Muscle of arm (tissue), 12 donors: ENCODE data around the gene CIDEC. TPM values are rescaled to one million over a fixed set of nuclear protein-coding genes. Genes with fewer than 3 reads are reported as not detected.
"Not testable (repeated sequence)": the region's sequence is repeated elsewhere in the genome, so short reads cannot be mapped to it uniquely, and the experiment has no call there.

Experiments
- DNase-seq: peaks from one replicate; pipeline ENCODE4 v3.0.0-alpha.2; 2013
- polyA plus RNA-seq, 12 donors: library from polyadenylated mRNA; unstranded; fragments of 120-200 nt; gene quantifications; one replicate each; pipeline ENCODE4 v1.2.1, GENCODE V29; 2013; ENCODE audit not compliant: insufficient read length in 12 of 12

The CIDEC gene
- polyA plus RNA-seq, 12 donors: 0.30 to 0.77 (median 0.46) TPM; not detected in 3

- not testable (repeated sequence) for DNase-seq
Observed at GRCh38 chr3:9847870-9848269, 32.2 kb downstream of the CIDEC start.

- DNase-seq: no peak
Observed at GRCh38 chr3:9846931-9847488, 33.0 kb downstream of the CIDEC start.

- DNase-seq: no peak
Observed at GRCh38 chr3:9846231-9846630, 33.8 kb downstream of the CIDEC start.

- peak; percentile 99 for DNase-seq
Observed at GRCh38 chr3:9843715-9844438, 36.2 kb downstream of the CIDEC start, which contains the start of gene RPUSD3. RPUSD3 (minus strand) TSS chr3:9844008; CDS start chr3:9843990, 18 bp downstream.

GRCh38 chr3:9841015-9841414 is 39.0 kb downstream of the CIDEC start:
- no peak for DNase-seq

- no peak for DNase-seq
Observed at GRCh38 chr3:9838856-9839255, 41.2 kb downstream of the CIDEC start.

- DNase-seq: no peak
Observed at GRCh38 chr3:9837701-9838582, 42.1 kb downstream of the CIDEC start.

GRCh38 chr3:9834520-9835380 is 45.3 kb downstream of the CIDEC start:
- no peak for DNase-seq

GRCh38 chr3:9833078-9833477 is 47.0 kb downstream of the CIDEC start:
- DNase-seq: no peak

- no peak for DNase-seq
Observed at GRCh38 chr3:9831253-9831652, 48.8 kb downstream of the CIDEC start.

- no peak for DNase-seq
Observed at GRCh38 chr3:9828801-9829755, 51.0 kb downstream of the CIDEC start.

- no peak for DNase-seq
Observed at GRCh38 chr3:9826815-9827573, 53.1 kb downstream of the CIDEC start.

- no peak for DNase-seq
Observed at GRCh38 chr3:9825451-9826040, 54.5 kb downstream of the CIDEC start.

GRCh38 chr3:9820946-9821345 is 59.1 kb downstream of the CIDEC start:
- no peak for DNase-seq

- no peak for DNase-seq
Observed at GRCh38 chr3:9820543-9820942, 59.5 kb downstream of the CIDEC start.

- DNase-seq: no peak
Observed at GRCh38 chr3:9818666-9819335, 61.3 kb downstream of the CIDEC start.

GRCh38 chr3:9817436-9817835 is 62.6 kb downstream of the CIDEC start:
- DNase-seq: no peak
